Astrocyte of the spinal cord (primary cell): ENCODE data around the gene R3HDM2.
A peak's percentile ranks its signal among the peaks of the same experiment; 100 is the strongest.

Experiments
- DNase-seq: peaks from one replicate; pipeline ENCODE4 v3.0.0; 2011; ENCODE audit warnings: low read depth, low spot score
- H3K4me3 ChIP-seq: 2 replicates; pipeline ENCODE4 v1.5.1; 2011; ENCODE audit warnings: low read depth, mild to moderate bottlenecking, low read length, moderate library complexity
- in situ Hi-C: cut with HindIII; loops from 2 replicates; pipeline ENCODE4 v1.10.0; 2017; ENCODE audit warnings: low sequenced_read_pairs
- TF ChIP-seq, protein P1 (sequence below): IDR thresholded peaks from 2 replicates; pipeline ENCODE4 v1.5.1; 2012; ENCODE audit warnings: low read depth, mild to moderate bottlenecking, low read length, inconsistent platforms

The R3HDM2 gene

DNA sequence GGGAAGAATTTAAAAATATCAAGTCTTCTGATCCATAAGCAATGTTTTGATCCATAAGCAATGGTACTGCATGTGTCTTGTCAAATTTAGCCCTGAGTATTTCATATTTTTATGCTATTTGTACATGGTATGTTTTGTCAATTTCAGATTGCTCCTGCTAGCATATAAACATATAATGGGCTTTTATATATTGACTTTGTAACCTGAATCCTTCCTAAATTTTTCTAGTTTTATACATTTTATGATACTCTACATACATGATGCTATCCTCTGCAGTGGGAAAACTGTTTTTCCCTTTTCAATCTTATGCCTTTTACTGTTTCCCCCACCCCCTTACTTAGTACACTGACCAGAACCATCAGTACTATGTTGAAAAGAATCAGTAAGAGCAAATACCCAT is 75.1 kb downstream of the R3HDM2 start:
- no peak for DNase-seq
- H3K4me3 ChIP-seq = no peak overlapping the region
- TF ChIP-seq, protein P1, sequence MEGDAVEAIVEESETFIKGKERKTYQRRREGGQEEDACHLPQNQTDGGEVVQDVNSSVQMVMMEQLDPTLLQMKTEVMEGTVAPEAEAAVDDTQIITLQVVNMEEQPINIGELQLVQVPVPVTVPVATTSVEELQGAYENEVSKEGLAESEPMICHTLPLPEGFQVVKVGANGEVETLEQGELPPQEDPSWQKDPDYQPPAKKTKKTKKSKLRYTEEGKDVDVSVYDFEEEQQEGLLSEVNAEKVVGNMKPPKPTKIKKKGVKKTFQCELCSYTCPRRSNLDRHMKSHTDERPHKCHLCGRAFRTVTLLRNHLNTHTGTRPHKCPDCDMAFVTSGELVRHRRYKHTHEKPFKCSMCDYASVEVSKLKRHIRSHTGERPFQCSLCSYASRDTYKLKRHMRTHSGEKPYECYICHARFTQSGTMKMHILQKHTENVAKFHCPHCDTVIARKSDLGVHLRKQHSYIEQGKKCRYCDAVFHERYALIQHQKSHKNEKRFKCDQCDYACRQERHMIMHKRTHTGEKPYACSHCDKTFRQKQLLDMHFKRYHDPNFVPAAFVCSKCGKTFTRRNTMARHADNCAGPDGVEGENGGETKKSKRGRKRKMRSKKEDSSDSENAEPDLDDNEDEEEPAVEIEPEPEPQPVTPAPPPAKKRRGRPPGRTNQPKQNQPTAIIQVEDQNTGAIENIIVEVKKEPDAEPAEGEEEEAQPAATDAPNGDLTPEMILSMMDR = no peak
- in situ Hi-C loops = no loop called here

DNA sequence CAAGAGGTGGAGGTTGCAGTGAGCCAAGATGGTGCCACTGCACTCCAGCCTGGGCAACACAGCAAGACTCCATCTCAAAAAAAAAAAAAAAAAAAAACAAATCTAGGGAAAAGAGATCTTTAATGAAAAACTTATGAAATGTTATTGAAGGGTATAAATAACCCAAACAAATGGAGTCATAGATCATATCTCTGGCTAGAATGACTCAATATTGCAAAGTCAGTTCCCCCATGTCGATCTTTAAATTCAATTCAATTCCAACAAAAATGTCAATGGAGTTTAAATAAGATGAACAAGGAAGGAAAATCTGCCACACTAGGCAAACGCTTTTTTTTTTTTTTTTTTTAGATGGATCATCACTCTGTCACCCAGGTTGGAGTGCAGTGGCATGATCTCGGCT is 78.7 kb downstream of the R3HDM2 start:
- in situ Hi-C loops = no loop called here
- DNase-seq = no peak
- TF ChIP-seq, protein P1 = no peak
- no peak overlapping the region for H3K4me3 ChIP-seq

DNA sequence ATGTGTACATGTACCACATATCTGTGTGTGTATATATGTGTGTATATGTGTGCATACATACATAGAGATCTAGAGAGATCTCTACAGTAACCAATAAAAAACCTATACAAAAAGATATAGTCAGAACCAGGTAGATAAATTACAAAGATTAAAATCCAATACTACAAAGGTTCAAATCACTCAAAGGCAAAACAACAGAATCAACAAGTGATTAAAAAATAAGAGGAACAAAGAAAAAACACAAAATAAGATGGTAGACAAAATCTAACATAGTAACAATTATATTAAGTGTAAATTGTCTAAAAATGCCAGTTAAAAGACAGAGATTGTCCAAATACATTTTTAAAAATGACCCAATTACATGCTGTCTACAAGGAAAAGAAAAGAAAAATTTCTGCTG is 83.6 kb downstream of the R3HDM2 start:
- DNase-seq = no peak
- TF ChIP-seq, protein P1 = no peak
- H3K4me3 ChIP-seq = no peak overlapping the region
- in situ Hi-C loops = no loop called here

DNA sequence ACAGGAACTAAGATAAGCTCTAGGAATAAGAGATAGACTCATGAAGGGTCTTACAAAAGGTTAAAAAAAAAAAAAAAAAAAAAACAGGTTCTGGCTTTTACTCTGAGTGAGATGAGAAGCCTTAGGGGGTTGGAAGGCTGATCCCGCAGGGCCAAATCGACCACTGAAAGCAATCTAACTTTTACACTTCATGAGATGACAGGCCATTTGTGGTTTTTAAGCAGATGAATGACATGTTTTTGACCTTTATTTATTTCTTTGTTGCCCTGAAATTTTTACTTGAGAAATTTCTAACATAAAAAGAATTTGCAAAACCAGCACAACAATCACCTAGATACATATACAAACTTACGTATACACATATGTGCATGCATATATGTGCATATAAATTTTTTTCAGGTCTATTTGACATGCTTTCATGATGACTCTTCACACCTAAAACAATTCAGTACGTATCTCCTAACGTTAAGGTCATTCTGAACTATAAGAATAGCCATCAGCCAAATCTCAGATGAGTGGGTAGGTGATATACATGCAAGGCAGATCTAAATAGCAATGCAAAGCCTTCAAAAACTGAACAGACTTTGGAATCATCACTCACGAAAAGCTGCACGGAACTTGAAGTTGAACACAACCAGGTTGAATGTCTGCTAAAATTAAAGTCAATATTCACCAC is 87.0 kb downstream of the R3HDM2 start:
- no peak overlapping the region for H3K4me3 ChIP-seq
- in situ Hi-C loops = no loop called here
- TF ChIP-seq, protein P1 = no peak
- DNase-seq = no peak

DNA sequence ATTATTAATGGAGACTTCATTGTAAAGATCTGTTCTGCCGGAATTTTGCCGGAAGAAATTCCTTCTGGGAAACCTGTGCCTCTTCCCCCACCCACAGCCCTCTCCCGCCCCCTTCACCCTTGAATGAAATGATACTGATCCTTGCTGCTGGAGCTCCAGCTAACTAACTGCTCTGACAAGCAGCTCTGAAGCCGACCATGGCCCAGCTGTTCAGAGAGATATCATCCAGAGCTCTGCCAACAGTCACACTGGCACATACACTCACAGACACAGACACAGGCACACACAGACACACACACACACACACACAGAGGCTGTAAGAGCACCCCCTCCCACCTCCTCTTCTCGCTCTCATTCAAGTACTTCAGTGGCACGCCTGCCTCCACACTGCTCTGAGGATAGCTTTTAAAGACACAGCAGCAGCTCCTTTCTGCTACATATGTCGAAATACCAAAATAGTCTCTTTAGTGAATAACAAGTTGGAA is 88.6 kb downstream of the R3HDM2 start:
- TF ChIP-seq, protein P1 = no peak
- DNase-seq = peak; percentile 17
- in situ Hi-C loops = no loop called here
- H3K4me3 ChIP-seq = no peak overlapping the region

DNA sequence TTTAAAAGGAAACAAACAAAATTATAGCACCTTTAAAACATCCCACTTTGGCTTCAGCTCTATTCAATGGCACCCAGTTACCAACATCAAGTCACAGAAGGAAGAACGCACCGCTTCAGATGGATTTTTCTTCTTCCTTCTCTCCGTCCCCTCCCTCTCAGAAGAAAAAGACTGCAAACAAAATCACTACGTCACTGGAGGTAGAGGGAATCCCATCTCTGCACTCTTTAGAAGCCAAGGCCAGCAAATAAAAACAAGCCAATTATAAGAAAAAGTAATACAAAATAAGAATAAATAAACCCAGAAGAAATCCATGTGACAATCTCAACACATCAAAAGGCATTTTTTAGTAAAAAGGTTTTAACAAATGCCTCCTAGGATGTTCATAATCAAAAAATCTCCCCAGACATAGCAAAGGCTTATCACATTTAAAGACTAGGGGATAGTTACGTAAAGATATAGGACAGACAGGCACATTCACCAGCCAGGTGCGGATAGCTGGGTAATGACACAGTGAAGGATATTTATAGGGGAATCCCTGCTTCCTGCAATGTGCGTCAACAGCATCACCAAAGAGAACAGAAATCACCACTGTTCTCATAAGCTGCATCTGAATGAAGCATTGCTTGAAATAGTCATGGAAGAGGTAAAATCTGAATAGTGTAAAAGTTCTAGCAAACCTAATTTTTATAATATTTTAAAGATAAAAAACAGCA is 89.4 kb downstream of the R3HDM2 start:
- H3K4me3 ChIP-seq = no peak overlapping the region
- in situ Hi-C loops = no loop called here
- DNase-seq = no peak
- TF ChIP-seq, protein P1 = no peak
